ENCODE data around the gene ACP7.

DNA sequence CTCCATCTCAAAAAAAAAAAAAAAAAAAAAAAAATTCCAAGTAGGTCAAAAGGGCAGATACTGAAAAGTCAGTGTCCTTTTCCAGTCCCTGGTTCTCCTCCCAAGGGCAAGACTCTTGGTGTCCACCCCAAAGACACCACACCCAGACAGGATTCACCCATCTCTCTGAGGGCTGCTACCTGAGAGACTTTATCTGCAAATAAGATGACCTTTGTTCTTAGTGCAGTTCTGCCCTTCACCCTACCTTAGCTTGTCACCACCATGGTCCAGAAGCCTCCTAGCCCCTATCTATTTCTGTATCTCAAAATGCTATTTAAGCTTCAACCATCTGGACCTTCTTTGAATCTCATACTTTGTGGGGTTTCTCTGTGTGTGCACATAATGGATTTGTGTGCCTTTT lies 47.6 kb upstream of the ACP7 start:
- no peak for TF ChIP-seq POLR2AphosphoS5 (IDR thresholded peaks at IDR 0.05; ENCODE audit: low read depth)
- TF ChIP-seq, protein P1, sequence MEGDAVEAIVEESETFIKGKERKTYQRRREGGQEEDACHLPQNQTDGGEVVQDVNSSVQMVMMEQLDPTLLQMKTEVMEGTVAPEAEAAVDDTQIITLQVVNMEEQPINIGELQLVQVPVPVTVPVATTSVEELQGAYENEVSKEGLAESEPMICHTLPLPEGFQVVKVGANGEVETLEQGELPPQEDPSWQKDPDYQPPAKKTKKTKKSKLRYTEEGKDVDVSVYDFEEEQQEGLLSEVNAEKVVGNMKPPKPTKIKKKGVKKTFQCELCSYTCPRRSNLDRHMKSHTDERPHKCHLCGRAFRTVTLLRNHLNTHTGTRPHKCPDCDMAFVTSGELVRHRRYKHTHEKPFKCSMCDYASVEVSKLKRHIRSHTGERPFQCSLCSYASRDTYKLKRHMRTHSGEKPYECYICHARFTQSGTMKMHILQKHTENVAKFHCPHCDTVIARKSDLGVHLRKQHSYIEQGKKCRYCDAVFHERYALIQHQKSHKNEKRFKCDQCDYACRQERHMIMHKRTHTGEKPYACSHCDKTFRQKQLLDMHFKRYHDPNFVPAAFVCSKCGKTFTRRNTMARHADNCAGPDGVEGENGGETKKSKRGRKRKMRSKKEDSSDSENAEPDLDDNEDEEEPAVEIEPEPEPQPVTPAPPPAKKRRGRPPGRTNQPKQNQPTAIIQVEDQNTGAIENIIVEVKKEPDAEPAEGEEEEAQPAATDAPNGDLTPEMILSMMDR (conservative IDR thresholded peaks at IDR 0.05; ENCODE audit: low read depth in 2 of 2), result no peak
- no peak for TF ChIP-seq EZH2 (IDR thresholded peaks at IDR 0.05; ENCODE audit: low read depth, unreplicated experiment)
- TF ChIP-seq CREB1 (CRISPR knock-in tag; IDR thresholded peaks at IDR 0.05; ENCODE audit: low read depth), result no peak
- no peak for TF ChIP-seq ZNF331 (CRISPR knock-in tag; IDR thresholded peaks at IDR 0.05; ENCODE audit: low read depth)
- no peak for TF ChIP-seq REST (IDR thresholded peaks at IDR 0.05; ENCODE audit: unreplicated experiment)
